NCI-H187 treated with DMSO at 0.1 percent for 48 hours (cell line): ENCODE data around the gene AGAP4.
"Not testable (repeated sequence)": the region's sequence is repeated elsewhere in the genome, so short reads cannot be mapped to it uniquely, and the experiment has no call there.

ENCODE experiments used
- DNase-seq: peaks from one replicate; lab custom pipeline; 2025; lab: John Stamatoyannopoulos, UW

The AGAP4 gene

GRCh38 chr10:45847400-45847799 lies at the start of gene AGAP4:
TSS of gene AGAP4 (minus strand) at chr10:45847500. CDS start at chr10:45847347, 153 bp downstream.
- DNase-seq: not testable (repeated sequence)

- not testable (repeated sequence) for DNase-seq
These were observed 43.4 kb upstream of the AGAP4 start for GRCh38 chr10:45890721-45891120.

- not testable (repeated sequence) for DNase-seq
These were observed 42.4 kb upstream of the AGAP4 start for GRCh38 chr10:45889539-45890230.

GRCh38 chr10:45882880-45883279 lies 35.6 kb upstream of the AGAP4 start:
- not testable (repeated sequence) for DNase-seq

- DNase-seq: not testable (repeated sequence)
These were observed 18.1 kb upstream of the AGAP4 start for GRCh38 chr10:45865404-45865803.

DNA sequence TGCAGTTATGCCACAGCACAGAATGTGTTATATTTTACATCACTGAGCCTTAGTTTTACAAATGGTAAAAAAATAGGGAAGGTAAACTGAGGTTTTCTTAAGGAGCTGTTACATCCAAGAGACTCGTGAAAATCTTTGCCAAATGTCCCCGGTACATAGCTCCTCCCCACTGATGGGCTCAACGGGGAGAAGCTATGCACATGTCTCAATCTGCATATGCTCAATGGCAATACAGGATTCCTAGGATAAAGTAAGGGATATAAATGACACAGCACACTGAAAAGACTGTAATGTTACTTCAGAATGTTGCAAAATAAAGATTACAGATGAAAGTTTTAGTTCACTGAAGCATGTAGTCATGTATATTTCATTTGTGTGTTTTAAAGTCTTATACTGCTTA lies 17.0 kb upstream of the AGAP4 start:
- not testable (repeated sequence) for DNase-seq

GRCh38 chr10:45863632-45864031 lies 16.3 kb upstream of the AGAP4 start:
- DNase-seq: not testable (repeated sequence)

DNA sequence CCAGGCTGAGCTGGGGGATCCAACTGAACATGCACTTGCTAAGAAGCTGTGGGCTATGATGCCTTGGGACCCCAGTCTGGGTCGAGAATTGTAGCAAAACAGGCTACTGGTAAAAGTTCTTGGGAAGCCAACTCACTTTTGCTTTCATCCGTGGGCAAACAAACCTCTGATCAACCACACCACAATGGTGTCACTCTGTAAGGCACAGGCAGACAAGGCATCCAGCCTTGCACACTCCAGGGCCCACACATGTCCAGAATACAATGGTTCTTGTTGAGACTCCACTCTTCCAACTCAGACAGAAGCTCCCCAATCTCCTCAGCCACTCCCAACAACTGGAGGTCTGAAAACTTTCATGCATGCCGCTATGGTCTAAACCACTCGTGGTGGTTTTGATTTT lies 10.6 kb upstream of the AGAP4 start:
- not testable (repeated sequence) for DNase-seq

DNA sequence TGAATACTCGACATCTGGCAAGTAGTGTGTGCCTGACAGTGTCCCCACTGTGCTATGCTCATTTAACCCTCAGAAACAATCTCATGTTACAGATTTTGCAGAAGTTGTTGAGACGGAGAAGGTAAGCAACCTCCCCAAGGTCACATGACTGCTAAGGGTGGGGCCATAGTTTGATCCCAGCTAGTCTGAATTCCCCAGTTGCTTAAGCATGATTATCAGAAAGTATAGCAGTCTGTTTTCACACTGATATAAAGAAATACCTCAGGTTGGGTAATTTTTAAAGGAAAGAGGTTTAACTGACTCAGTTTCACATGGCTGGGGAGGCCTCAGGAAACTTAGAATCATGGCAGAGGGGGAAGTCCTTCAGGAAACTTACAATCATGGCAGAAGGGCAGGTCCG lies 1.2 kb upstream of the AGAP4 start:
- DNase-seq: not testable (repeated sequence)

DNA sequence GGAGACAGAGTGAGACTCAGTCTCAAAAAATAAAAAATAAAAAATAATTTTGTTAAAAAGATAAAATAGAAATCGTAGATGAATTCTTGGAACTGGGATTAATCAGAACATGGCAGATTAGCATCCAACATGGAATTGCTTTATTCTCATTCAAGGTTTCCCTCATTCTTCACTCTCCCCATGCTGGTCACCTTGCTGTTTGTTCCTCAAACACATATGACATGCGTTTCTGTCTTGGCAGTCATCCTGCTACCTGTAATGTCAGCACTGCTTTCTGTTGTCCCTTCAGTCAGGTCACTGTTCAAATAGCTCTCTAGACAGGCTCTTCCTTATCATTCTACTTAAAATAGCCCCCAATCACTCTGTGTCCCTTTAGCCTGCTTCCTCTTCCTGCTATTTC lies 24.4 kb downstream of the AGAP4 start:
- not testable (repeated sequence) for DNase-seq

GRCh38 chr10:45820107-45820830 lies 27.0 kb downstream of the AGAP4 start:
- not testable (repeated sequence) for DNase-seq

- no peak for DNase-seq
These were observed 27.7 kb downstream of the AGAP4 start for GRCh38 chr10:45819552-45819951.

DNA sequence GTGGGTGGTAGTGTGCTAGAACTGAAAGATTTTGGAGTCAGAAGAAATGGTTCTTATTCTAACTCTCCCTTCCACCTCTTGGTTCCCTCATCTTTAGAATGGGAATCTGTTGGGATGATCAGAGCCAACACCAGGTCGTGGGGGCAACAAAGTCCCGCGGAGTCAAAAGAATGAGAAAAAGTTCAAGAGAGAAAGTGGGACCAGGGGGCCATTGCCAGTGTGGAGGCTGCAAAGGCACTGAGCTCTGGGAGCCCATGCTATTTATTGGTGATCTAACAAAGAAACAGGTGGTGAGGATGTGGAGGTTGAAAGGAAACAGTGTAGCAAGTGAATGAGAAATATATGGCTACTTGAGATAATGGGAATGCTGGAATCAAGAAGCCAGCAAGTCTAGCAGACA lies 29.4 kb downstream of the AGAP4 start:
- no peak for DNase-seq

DNA sequence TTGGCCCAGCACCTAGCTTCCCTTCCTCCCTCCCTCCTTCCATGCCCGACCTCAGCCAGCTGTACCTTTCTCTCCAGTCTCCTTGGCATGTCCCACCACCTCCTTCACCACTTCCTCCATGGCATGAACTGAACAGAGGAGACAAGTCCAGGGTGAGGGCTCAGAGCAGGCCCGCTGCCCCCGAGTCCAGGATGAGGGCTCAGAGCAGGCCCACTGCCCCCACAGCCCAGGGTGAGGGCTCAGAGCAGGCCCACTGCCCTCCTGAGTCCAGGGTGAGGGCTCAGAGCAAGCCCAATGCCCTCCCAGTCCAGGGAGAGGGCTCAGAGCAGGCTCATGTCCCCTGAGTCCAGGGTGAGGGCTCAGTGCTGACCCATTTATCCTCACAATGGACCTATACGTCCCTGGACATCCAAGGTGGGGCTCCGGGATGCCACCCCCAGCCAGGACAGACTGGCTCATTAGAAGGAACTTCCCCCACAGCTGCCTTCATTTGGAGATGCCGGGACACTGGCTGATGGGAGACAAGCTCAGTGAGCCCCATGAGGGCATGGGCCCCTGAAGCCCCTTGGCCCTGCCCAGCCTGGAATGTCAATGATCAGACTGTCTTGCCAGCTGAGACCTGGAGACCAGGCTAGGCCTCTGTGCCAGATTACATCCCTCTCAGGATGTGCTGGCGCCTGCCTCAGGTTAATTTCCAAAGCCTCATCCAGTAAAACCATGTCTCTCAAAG lies 30.0 kb downstream of the AGAP4 start:
- no peak for DNase-seq

GRCh38 chr10:45814146-45814545 lies 33.2 kb downstream of the AGAP4 start:
- DNase-seq: not testable (repeated sequence)

DNA sequence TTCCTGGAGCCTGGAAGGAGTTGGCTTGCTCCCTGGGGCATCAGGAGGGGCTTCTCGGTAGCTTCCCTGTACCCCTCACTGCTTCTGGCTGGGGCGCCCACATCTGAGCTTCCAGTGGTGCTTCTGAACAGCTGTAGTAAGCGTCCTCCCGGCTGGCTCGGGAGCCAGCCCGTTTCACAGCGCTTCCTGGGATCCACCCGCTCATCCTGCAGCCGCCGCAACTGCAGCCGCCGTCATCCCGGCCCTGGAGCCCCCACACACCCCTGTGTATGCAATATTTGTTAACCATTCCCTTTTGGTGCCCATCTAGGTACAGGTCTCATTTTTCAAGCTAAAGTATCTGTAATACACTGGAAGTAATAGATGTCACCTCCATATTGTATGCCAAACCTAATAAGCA lies 34.3 kb downstream of the AGAP4 start:
- not testable (repeated sequence) for DNase-seq

GRCh38 chr10:45811075-45811474 lies 36.2 kb downstream of the AGAP4 start:
- DNase-seq: no peak

- DNase-seq: no peak
These were observed 37.5 kb downstream of the AGAP4 start for GRCh38 chr10:45809837-45810236.

GRCh38 chr10:45804996-45805395 lies 42.3 kb downstream of the AGAP4 start:
- DNase-seq: not testable (repeated sequence)

DNA sequence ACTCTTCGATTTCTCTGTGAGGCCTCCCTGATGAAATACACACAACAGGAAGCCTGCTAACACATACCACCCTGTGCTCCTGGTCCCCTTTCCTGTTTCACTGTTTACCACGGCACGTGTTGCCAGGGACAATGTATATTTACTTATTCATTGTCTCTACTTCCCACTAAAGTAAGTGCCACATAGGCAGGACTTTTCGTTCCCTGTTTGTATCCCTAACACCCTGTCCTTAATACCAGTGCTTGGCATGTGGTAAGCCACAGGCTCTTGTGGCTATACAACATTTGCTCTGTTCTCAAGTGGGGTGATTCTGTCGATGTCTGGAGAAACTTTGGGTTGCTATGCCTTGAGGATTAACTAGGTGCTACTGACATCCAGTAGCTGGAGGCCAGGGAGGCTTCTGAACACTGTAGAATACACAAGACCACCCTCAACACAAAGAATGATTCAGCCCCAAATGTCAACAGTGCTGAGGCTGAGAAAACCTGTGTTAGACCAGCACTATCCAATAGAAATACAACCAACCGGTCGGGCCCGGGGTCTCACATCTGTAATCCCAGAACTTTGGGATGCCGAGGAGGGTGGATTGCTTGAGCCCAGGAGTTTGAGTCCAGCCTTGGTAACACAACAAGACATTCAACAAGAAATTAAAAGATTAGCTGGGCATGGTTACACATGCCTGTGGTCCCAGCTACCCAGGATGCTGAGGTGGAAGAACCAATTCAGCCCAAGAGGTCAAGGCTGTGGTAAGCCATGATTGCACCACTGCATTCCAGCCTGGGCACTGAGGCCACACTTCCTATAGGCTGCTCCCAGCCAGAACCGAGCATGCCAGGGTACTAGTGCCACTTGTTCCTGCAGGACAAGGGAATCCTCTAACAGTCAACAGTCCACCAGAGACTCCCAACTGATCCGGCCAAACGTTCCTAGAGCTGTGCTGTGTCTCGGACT lies 44.0 kb downstream of the AGAP4 start:
- DNase-seq: not testable (repeated sequence)

DNA sequence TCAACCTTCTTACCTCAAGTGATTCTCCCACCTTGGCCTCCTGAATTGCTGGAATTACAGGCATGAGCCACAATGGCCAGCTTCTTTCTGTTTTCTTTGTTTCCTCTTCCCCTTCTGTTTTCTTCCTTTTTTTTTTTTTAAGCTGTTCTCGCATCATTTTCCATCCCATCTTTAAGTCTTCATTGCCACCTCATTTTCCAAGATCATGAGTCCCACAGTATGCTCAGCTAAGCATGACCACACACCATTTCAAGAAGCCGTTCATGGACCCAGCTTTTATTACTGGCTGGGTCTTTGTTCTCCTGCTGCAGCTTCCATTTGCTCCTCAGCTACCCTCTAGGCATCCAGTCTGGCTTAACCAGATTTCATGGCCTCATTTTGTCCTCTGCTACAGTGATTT lies 52.5 kb downstream of the AGAP4 start:
- not testable (repeated sequence) for DNase-seq
